HepG2 (cell line): ENCODE measurements around the gene NXT1.

Experiments
- EZH2 ChIP-seq: conservative IDR thresholded peaks from 2 replicates; pipeline ENCODE4 v1.6.1; 2012; ENCODE audit warnings: mild to moderate bottlenecking, low read depth, low read length, moderate library complexity
- FLYWCH1 ChIP-seq: sonication (generic); formaldehyde crosslinking; IDR thresholded peaks from 2 replicates; pipeline ENCODE4 v1.8.1; 2023; ENCODE audit warnings: mild to moderate bottlenecking, missing genetic modification reagents
- GLI4 ChIP-seq: sonication (generic); formaldehyde crosslinking; IDR thresholded peaks from 2 replicates; pipeline ENCODE4 v1.5.1; 2020; ENCODE audit warnings: missing genetic modification reagents, mild to moderate bottlenecking, moderate library complexity, borderline replicate concordance
- HIVEP1 ChIP-seq: sonication (generic); formaldehyde crosslinking; IDR thresholded peaks from 2 replicates; pipeline ENCODE4 v1.4.0; 2020; ENCODE audit warnings: mild to moderate bottlenecking, missing genetic modification reagents
- POLR2A ChIP-seq, 2 experiments: IDR thresholded peaks; 2 replicates each; pipeline ENCODE4 v1.6.1; 2011; ENCODE audit warnings: low read depth in 2 of 2, low read length in 2 of 2, mild to moderate bottlenecking in 1 of 2, moderate library complexity in 1 of 2; ENCODE audit not compliant: insufficient read depth in 1 of 2
- REST ChIP-seq, 2 experiments: IDR thresholded peaks; 2 replicates each; pipeline ENCODE4 v1.6.1; 2011 to 2012; ENCODE audit warnings: low read length in 2 of 2, borderline replicate concordance in 1 of 2, low read depth in 1 of 2, mild to moderate bottlenecking in 1 of 2, moderate library complexity in 1 of 2
- SIN3A ChIP-seq: IDR thresholded peaks from 2 replicates; pipeline ENCODE4 v1.6.1; 2011; ENCODE audit warnings: low read depth, mild to moderate bottlenecking, control low read depth, low read length, borderline replicate concordance
- SIN3B ChIP-seq: fragments of 150-350 bp; IDR thresholded peaks from 2 replicates; pipeline ENCODE4 v1.6.1; 2014; ENCODE audit warnings: low read length
- TAF1 ChIP-seq: sonication (generic); formaldehyde crosslinking; IDR thresholded peaks from 2 replicates; pipeline ENCODE4 v1.4.0; 2020; ENCODE audit warnings: missing genetic modification reagents
- TOPORS ChIP-seq: sonication (generic); formaldehyde crosslinking; IDR thresholded peaks from 2 replicates; pipeline ENCODE4 v1.8.0; 2023; ENCODE audit warnings: mild to moderate bottlenecking, missing genetic modification reagents
- U2AF1 ChIP-seq: fragments of 200-400 bp; formaldehyde crosslinking; optimal IDR thresholded peaks from 2 replicates; pipeline ENCODE3; 2017; ENCODE audit warnings: mild to moderate bottlenecking, low read depth, low read length
- ZBTB39 ChIP-seq: sonication (generic); formaldehyde crosslinking; IDR thresholded peaks from 2 replicates; pipeline ENCODE4 v1.5.0; 2020; ENCODE audit warnings: missing genetic modification reagents
- ZBTB44 ChIP-seq: sonication (generic); formaldehyde crosslinking; IDR thresholded peaks from 2 replicates; pipeline ENCODE4 v1.4.0; 2020; ENCODE audit warnings: missing genetic modification reagents
- ZNF598 ChIP-seq: sonication (generic); formaldehyde crosslinking; IDR thresholded peaks from 2 replicates; pipeline ENCODE4 v1.5.1; 2020; ENCODE audit warnings: mild to moderate bottlenecking, missing genetic modification reagents, borderline replicate concordance

- no peak for TF ChIP-seq HIVEP1
- TF ChIP-seq ZNF598 (CRISPR knock-in tag), result no peak
- no peak for TF ChIP-seq FLYWCH1 (CRISPR knock-in tag)
- no peak for TF ChIP-seq SIN3A
- TF ChIP-seq ZBTB44 (CRISPR knock-in tag), result no peak
- TF ChIP-seq TAF1 (CRISPR knock-in tag), result no peak
- no peak for TF ChIP-seq TOPORS (CRISPR knock-in tag)
- no peak for TF ChIP-seq SIN3B
- no peak for TF ChIP-seq ZBTB39 (CRISPR knock-in tag)
- TF ChIP-seq REST (IDR thresholded peaks at IDR 0.05; ENCODE audit: borderline replicate concordance in 1 of 2, low read depth in 1 of 2, low read length in 2 of 2), result no peak
- no peak for TF ChIP-seq EZH2
- TF ChIP-seq POLR2A (IDR thresholded peaks at IDR 0.05; ENCODE audit: insufficient read depth in 1 of 2, low read depth in 2 of 2, low read length in 2 of 2), result no peak
- TF ChIP-seq GLI4, result no peak
- TF ChIP-seq U2AF1, result no peak
Observed at GRCh38 chr20:23341073-23341472, 9.5 kb upstream of the NXT1 start.
